Cardiac muscle cell (in vitro differentiated cells and primary cell): ENCODE data around the gene PCDHGB7. TPM values are rescaled to one million over a fixed set of nuclear protein-coding genes. Genes with fewer than 3 reads are reported as not detected.
"Not testable (repeated sequence)": the region's sequence is repeated elsewhere in the genome, so short reads cannot be mapped to it uniquely, and the experiment has no call there.

Experiments
- DNase-seq, 2 donors: peaks; one replicate each; pipeline versions ENCODE4 v3.0.0 to v3.0.0-alpha.2; 2010 to 2017; ENCODE audit warnings: low read depth in 1 of 2, low spot score in 1 of 2
- H3K27ac ChIP-seq: fragments of 200-600 bp; sonication (generic); 2 replicates; pipeline ENCODE4 v1.5.1; 2016
- H3K27me3 ChIP-seq: fragments of 200-600 bp; sonication (generic); 2 replicates; pipeline ENCODE4 v1.6.0; 2016; ENCODE audit warnings: control low read depth
- H3K36me3 ChIP-seq: fragments of 200-600 bp; sonication (generic); 2 replicates; pipeline ENCODE4 v1.5.1; 2016; ENCODE audit warnings: control low read depth
- H3K4me1 ChIP-seq: fragments of 200-600 bp; sonication (generic); 2 replicates; pipeline ENCODE4 v1.8.1; 2017; ENCODE audit warnings: low read depth, mild to moderate bottlenecking, mixed run types
- H3K4me3 ChIP-seq: fragments of 200-600 bp; sonication (generic); 2 replicates; pipeline ENCODE4 v1.5.1; 2016; ENCODE audit warnings: mild to moderate bottlenecking
- H3K9me3 ChIP-seq: fragments of 200-600 bp; sonication (generic); 2 replicates; pipeline ENCODE4 v1.5.1; 2017; ENCODE audit warnings: low read depth, mild to moderate bottlenecking, control low read depth
- CTCF ChIP-seq: IDR thresholded peaks from 2 replicates; pipeline ENCODE4 v1.5.1; 2012; ENCODE audit warnings: low read depth, mild to moderate bottlenecking, low read length
- polyA plus RNA-seq: library from polyadenylated mRNA; unstranded; fragments of >200 nt; fragmentation: Nextera tagmentation; extraction: Ambion mirVana; gene quantifications from 2 replicates; pipeline ENCODE4 v1.2.1, GENCODE V29; 2016
- total RNA-seq: library from RNA; depleted of rRNA; stranded (reverse); fragments of >200 nt; gene quantifications from 2 replicates; pipeline ENCODE4 v1.2.3, GENCODE V29; 2016

PCDHGB7 gene
- total and polyA plus RNA-seq, 2 experiments from 2014 or later = 12.3 to 19.9 TPM

- no peak for TF ChIP-seq CTCF
- no peak for DNase-seq
- no peaks in the 10 kb centered on the region for H3K4me1 ChIP-seq
- no peaks in the 10 kb centered on the region for H3K36me3 ChIP-seq
- H3K27ac ChIP-seq = no peak overlapping the region
- no peaks in the 10 kb centered on the region for H3K9me3 ChIP-seq
- H3K4me3 ChIP-seq = no peak overlapping the region
- no peaks in the 10 kb centered on the region for H3K27me3 ChIP-seq
Measured at GRCh38 chr5:141398608-141399007, 18.9 kb upstream of the PCDHGB7 start.

DNA sequence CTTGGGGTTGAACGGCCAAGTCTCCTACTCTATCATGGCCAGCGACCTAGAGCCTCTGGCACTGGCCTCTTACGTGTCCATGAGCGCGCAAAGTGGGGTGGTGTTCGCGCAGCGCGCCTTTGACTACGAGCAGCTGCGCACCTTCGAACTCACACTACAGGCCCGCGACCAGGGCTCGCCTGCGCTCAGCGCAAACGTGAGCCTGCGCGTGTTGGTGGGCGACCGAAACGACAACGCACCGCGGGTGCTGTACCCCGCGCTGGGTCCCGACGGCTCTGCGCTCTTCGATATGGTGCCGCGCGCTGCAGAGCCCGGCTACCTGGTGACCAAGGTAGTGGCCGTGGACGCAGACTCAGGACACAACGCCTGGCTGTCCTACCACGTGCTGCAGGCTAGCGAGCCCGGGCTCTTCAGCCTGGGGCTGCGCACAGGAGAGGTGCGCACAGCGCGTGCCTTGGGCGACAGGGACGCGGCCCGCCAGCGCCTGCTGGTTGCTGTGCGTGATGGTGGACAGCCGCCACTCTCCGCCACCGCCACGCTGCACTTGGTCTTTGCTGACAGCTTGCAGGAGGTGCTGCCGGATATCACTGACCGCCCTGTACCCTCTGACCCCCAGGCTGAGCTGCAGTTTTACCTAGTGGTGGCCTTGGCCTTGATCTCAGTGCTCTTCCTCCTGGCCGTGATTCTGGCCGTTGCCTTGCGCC is 17.8 kb upstream of the PCDHGB7 start:
- H3K27me3 ChIP-seq = no peaks in the 10 kb centered on the region
- no peak overlapping the region for H3K27ac ChIP-seq
- TF ChIP-seq CTCF = no peak
- DNase-seq = no peak
- no peaks in the 10 kb centered on the region for H3K36me3 ChIP-seq
- no peaks in the 10 kb centered on the region for H3K4me1 ChIP-seq
- no peaks in the 10 kb centered on the region for H3K9me3 ChIP-seq
- H3K4me3 ChIP-seq = no peak overlapping the region

DNA sequence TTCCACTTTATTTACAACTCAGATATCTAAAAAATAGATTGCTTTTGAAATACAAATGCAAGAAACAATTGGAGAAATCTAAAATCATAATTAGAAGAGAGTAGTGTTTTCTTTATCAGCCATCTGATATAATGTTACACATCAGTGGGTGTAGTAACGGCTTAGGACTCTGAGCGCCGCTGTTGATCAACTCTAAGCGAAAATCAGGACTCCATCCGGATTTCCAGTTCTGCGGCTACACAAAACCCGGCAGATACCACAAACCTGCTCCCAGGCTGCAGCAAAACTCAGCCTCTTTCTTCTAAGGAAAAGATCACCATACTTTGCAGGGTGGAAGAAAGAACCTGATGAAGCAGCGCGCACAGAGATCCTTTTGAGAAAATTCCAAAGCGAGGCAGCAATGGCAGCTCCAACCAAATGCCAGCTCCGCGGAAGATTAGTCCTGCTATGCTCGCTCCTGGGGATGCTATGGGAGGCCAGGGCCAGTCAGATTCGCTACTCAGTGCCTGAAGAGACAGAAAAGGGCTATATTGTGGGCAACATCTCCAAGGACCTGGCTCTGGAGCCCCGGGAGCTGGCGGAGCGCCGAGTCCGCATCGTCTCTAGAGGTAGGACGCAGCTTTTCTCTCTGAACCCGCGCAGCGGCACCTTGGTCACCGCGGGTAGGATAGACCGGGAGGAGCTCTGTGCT is 14.8 kb upstream of the PCDHGB7 start, which contains the start of gene PCDHGA9:
TSS of gene PCDHGA9 (plus strand) at position 226 of the 691 bp plus-strand sequence. CDS start at position 401, 175 bp downstream.
- H3K27me3 ChIP-seq = no peaks in the 10 kb centered on the region
- no peak within 1 kb of the TSS for H3K27ac ChIP-seq
- no peaks in the 10 kb centered on the region for H3K9me3 ChIP-seq
- no peak within 1 kb of the TSS for H3K4me3 ChIP-seq
- TF ChIP-seq CTCF = peak; percentile 39
- H3K4me1 ChIP-seq = no peaks in the 10 kb centered on the region
- peak in 1 of 2 donors; percentile 49 for DNase-seq
- no peaks in the 10 kb centered on the region for H3K36me3 ChIP-seq

- Histone ChIP-seq H3K4me1 (no peaks in the 10 kb centered on the region), H3K27me3 (no peaks in the 10 kb centered on the region), H3K36me3 (no peaks in the 10 kb centered on the region), H3K4me3 (no peak overlapping the region), H3K9me3 (no peaks in the 10 kb centered on the region), H3K27ac (no peak overlapping the region)
- TF ChIP-seq CTCF = no peak
- no peak for DNase-seq
Measured at GRCh38 chr5:141403387-141403786, 14.1 kb upstream of the PCDHGB7 start.

- H3K27me3 ChIP-seq, H3K4me1 ChIP-seq, H3K36me3 ChIP-seq, H3K9me3 ChIP-seq: not testable (repeated sequence)
- peak; percentile 54 for TF ChIP-seq CTCF
- Histone ChIP-seq H3K4me3 (peak within 1 kb of the TSS; percentile 69), H3K27ac (peak within 1 kb of the TSS; percentile 91)
- DNase-seq = peak; percentile 58 to 88
Measured at GRCh38 chr5:141407790-141408505, 9.5 kb upstream of the PCDHGB7 start, which contains the start of gene PCDHGB6. Gene PCDHGB6 (plus strand): TSS chr5:141408021. CDS start chr5:141408203, 182 bp downstream.
